Skeletal muscle tissue (tissue), 4 donors: Measurements from ENCODE around the gene ELK3. TPM values are rescaled to one million over a fixed set of nuclear protein-coding genes. Genes with fewer than 3 reads are reported as not detected.

Experiments
- H3K27ac ChIP-seq: one replicate; pipeline ENCODE4 v1.7.0; 2013; ENCODE audit warnings: mild to moderate bottlenecking, low read depth, low read length, inconsistent platforms
- H3K27me3 ChIP-seq, 3 donors: one replicate each; pipeline ENCODE4 v1.7.0; 2013; ENCODE audit warnings: low read length in 3 of 3; ENCODE audit not compliant: control insufficient read depth in 3 of 3, insufficient read depth in 3 of 3
- H3K36me3 ChIP-seq, 3 donors: one replicate each; pipeline ENCODE4 v1.7.0; 2013; ENCODE audit warnings: low read length in 3 of 3; ENCODE audit not compliant: control insufficient read depth in 3 of 3, insufficient read depth in 3 of 3
- H3K4me1 ChIP-seq, 3 donors: one replicate each; pipeline ENCODE4 v1.7.0; 2013; ENCODE audit warnings: low read length in 3 of 3, mild to moderate bottlenecking in 3 of 3; ENCODE audit not compliant: control insufficient read depth in 3 of 3, insufficient read depth in 3 of 3
- H3K4me3 ChIP-seq, 3 donors: one replicate each; pipeline ENCODE4 v1.7.0; 2013; ENCODE audit warnings: low read length in 3 of 3
- H3K9ac ChIP-seq, 3 donors: one replicate each; pipeline ENCODE4 v1.7.0; 2013; ENCODE audit warnings: low read length in 3 of 3, mild to moderate bottlenecking in 3 of 3, moderate library complexity in 2 of 3, low read depth in 1 of 3
- H3K9me3 ChIP-seq, 3 donors: one replicate each; pipeline ENCODE4 v1.7.0; 2013; ENCODE audit warnings: low read length in 3 of 3; ENCODE audit not compliant: control insufficient read depth in 3 of 3
- total RNA-seq: library from RNA; depleted of rRNA; stranded (reverse); fragments of >200 nt; gene quantifications from one replicate; pipeline ENCODE4 v1.2.3, GENCODE V29; 2014
- donor health status: Osteomylitis.

Gene ELK3
- total RNA-seq, 1 donor from 2014 or later: 9.9 TPM

GRCh38 chr12:96208801-96209549, 14.8 kb downstream of the ELK3 start:
- Histone ChIP-seq H3K9me3 (peaks cover 0 to 3% (median 0%) of the 10 kb centered on the region in 3 donors), H3K9ac (no peak overlapping the region), H3K4me1 (peaks cover 14 to 32% (median 17%) of the 10 kb centered on the region in 3 donors), H3K27ac (peak overlapping the region; percentile 32), H3K27me3 (no peaks in the 10 kb centered on the region), H3K36me3 (no peaks in the 10 kb centered on the region), H3K4me3 (no peak overlapping the region)

GRCh38 chr12:96210376-96211055, 16.3 kb downstream of the ELK3 start:
- no peak overlapping the region for H3K4me3 ChIP-seq
- H3K4me1 ChIP-seq: peaks cover 14 to 38% (median 21%) of the 10 kb centered on the region in 3 donors
- no peaks in the 10 kb centered on the region for H3K9me3 ChIP-seq
- no peaks in the 10 kb centered on the region for H3K36me3 ChIP-seq
- no peaks in the 10 kb centered on the region for H3K27me3 ChIP-seq
- H3K27ac ChIP-seq: peak overlapping the region; percentile 55
- H3K9ac ChIP-seq: no peak overlapping the region

DNA sequence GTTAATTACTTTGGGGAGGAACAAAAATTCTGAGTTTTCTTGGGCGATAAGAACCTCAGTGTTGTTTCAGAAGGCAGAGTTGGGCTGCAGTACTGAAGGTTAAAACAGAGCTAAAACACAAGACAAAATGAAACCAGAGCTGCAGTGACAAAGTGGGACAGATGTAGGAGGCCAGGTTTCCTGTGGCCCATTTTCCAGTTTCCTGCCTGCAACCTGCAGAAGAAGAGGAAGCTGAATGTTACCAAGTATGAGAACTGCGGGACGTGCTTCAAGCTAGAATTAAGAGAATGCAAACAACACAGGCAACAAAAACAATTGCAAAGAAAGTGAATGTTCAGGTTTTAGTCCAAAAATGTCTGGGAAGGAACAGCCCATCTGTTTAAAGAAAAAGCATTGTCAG, 17.8 kb downstream of the ELK3 start:
- Histone ChIP-seq H3K36me3 (peaks cover 0 to 2% (median 0%) of the 10 kb centered on the region in 3 donors), H3K9me3 (no peaks in the 10 kb centered on the region), H3K4me1 (peaks cover 14 to 35% (median 21%) of the 10 kb centered on the region in 3 donors), H3K27ac (peak overlapping the region; percentile 10), H3K9ac (peak overlapping the region in 1 of 3 donors; percentile 13), H3K4me3 (no peak overlapping the region), H3K27me3 (no peaks in the 10 kb centered on the region)

- Histone ChIP-seq H3K4me1 (peaks cover 14 to 31% (median 21%) of the 10 kb centered on the region in 3 donors), H3K9me3 (no peaks in the 10 kb centered on the region), H3K27ac (peak overlapping the region; percentile 10), H3K9ac (peak overlapping the region in 1 of 3 donors; percentile 13), H3K4me3 (no peak overlapping the region), H3K36me3 (peaks cover 0 to 2% (median 0%) of the 10 kb centered on the region in 3 donors), H3K27me3 (no peaks in the 10 kb centered on the region)
These were observed 18.5 kb downstream of the ELK3 start for GRCh38 chr12:96212456-96213375.

- H3K9me3 ChIP-seq: no peaks in the 10 kb centered on the region
- H3K27me3 ChIP-seq: no peaks in the 10 kb centered on the region
- no peak overlapping the region for H3K27ac ChIP-seq
- H3K4me3 ChIP-seq: no peak overlapping the region
- peaks cover 10 to 23% (median 14%) of the 10 kb centered on the region in 3 donors for H3K4me1 ChIP-seq
- peaks cover 0 to 2% (median 0%) of the 10 kb centered on the region in 3 donors for H3K36me3 ChIP-seq
- H3K9ac ChIP-seq: no peak overlapping the region
These were observed 19.7 kb downstream of the ELK3 start for GRCh38 chr12:96213869-96214268.

DNA sequence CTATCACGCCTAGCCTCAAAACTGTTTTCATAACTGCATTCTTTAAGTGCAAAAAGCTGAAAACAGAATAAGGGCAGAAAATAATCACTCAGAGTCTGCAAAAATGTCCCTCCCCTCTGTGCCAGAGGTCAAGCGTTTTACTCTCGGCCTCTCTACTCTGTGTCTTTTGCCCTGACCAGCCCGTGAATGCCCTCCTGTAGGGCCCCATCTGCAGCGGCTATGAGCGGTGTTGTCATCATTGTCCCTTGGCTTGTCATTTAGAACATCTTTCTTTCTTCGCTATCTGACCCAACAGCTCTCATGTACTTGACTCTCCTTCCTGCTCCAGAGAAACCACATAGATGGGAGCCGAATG, 21.7 kb downstream of the ELK3 start:
- Histone ChIP-seq H3K9ac (no peak overlapping the region), H3K27me3 (no peaks in the 10 kb centered on the region), H3K9me3 (no peaks in the 10 kb centered on the region), H3K4me3 (no peak overlapping the region), H3K27ac (no peak overlapping the region), H3K4me1 (peaks cover 1 to 20% (median 11%) of the 10 kb centered on the region in 3 donors), H3K36me3 (peaks cover 0 to 2% (median 0%) of the 10 kb centered on the region in 3 donors)

- Histone ChIP-seq H3K4me1 (peaks cover 5 to 12% (median 10%) of the 10 kb centered on the region in 3 donors), H3K9me3 (no peaks in the 10 kb centered on the region), H3K9ac (no peak overlapping the region), H3K27me3 (no peaks in the 10 kb centered on the region), H3K36me3 (peaks cover 0 to 4% (median 0%) of the 10 kb centered on the region in 3 donors), H3K27ac (no peak overlapping the region), H3K4me3 (no peak overlapping the region)
These were observed 25.0 kb downstream of the ELK3 start for GRCh38 chr12:96218989-96219678.

- H3K9ac ChIP-seq: no peak overlapping the region
- no peaks in the 10 kb centered on the region for H3K27me3 ChIP-seq
- H3K36me3 ChIP-seq: peaks cover 0 to 4% (median 0%) of the 10 kb centered on the region in 3 donors
- no peaks in the 10 kb centered on the region for H3K9me3 ChIP-seq
- H3K4me3 ChIP-seq: no peak overlapping the region
- peaks cover 5 to 12% (median 10%) of the 10 kb centered on the region in 3 donors for H3K4me1 ChIP-seq
- no peak overlapping the region for H3K27ac ChIP-seq
These were observed 25.6 kb downstream of the ELK3 start for GRCh38 chr12:96219700-96220206.

- Histone ChIP-seq H3K4me3 (no peak overlapping the region), H3K9me3 (no peaks in the 10 kb centered on the region), H3K27ac (no peak overlapping the region), H3K36me3 (peaks cover 0 to 4% (median 2%) of the 10 kb centered on the region in 3 donors), H3K4me1 (peaks cover 4 to 9% (median 5%) of the 10 kb centered on the region in 3 donors), H3K27me3 (no peaks in the 10 kb centered on the region), H3K9ac (no peak overlapping the region)
These were observed 26.7 kb downstream of the ELK3 start for GRCh38 chr12:96220902-96221301.
